ENCODE measurements around the gene MBOAT7. TPM values are rescaled to one million over a fixed set of nuclear protein-coding genes. Genes with fewer than 3 reads are reported as not detected.
"Not testable (repeated sequence)": the region's sequence is repeated elsewhere in the genome, so short reads cannot be mapped to it uniquely, and the experiment has no call there.

The MBOAT7 gene
- polyA plus RNA-seq, 1 donor from 2014 or later, result 16.1 TPM

DNA sequence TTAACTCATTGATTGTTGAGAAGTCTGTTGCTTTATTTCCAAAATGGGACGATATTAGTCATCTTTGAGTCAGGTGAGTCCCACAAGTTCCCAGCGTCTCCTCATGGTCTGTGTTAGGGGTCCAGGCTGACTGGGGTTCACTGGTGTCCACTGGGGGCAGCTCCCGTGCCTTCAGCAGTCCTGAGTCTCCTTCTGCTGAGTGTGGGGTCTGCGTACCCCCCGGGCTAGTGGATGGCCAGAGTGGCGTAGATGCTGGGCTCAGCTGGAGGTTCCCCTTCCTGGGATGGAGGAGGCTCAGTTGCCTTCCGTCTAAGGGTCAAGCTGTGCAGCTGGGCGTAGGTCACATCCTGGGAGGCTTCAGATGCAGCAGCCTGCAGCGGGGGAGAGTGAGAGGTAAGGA, 27.5 kb upstream of the MBOAT7 start:
- peaks cover 1% of the 10 kb centered on the region for H3K36me3 Mint-ChIP-seq
- H3K9me3 Mint-ChIP-seq, result peaks cover 0 to 3% (median 1%) of the 10 kb centered on the region in 3 donors
- no peak overlapping the region for H3K27ac Mint-ChIP-seq
- peaks cover 2% of the 10 kb centered on the region for H3K27me3 Mint-ChIP-seq
- H3K4me1 Mint-ChIP-seq, result peaks cover 0 to 1% (median 0%) of the 10 kb centered on the region in 3 donors
- H3K4me3 Mint-ChIP-seq, result peak overlapping the region in 1 of 4 donors; percentile 54

DNA sequence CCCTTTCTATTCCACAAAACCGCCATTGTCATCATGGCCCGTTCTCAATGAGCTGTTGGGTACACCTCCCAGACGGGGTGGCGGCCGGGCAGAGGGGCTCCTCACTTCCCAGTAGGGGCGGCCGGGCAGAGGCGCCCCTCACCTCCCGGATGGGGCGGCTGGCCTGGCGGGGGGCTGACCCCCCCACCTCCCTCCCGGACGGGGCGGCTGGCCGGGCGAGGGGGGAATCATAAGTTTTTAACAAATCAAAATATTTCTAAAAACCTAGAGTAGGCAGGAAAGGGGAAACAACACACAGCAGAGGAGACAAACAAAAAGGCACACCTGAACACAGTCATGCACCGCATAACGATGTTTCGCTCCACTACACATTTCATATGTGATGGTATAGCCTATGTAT, 25.4 kb upstream of the MBOAT7 start:
- not testable (repeated sequence) for H3K4me3 Mint-ChIP-seq, H3K27me3 Mint-ChIP-seq, H3K9me3 Mint-ChIP-seq, H3K36me3 Mint-ChIP-seq, H3K27ac Mint-ChIP-seq
- H3K4me1 Mint-ChIP-seq, result peaks cover 5 to 12% (median 8%) of the 10 kb centered on the region in 3 donors

DNA sequence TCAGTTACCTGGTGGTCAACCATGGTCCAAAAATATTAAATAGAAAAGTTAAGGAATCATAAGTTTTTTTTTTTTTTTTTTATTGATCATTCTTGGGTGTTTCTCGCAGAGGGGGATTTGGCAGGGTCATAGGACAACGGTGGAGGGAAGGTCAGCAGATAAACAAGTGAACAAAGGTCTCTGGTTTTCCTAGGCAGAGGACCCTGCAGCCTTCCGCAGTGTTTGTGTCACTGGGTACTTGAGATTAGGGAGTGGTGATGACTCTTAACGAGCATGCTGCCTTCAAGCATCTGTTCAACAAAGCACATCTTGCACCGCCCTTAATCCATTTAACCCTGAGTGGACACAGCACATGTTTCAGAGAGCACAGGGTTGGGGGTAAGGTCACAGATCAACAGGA, 24.8 kb upstream of the MBOAT7 start:
- H3K36me3 Mint-ChIP-seq, H3K4me3 Mint-ChIP-seq, H3K27me3 Mint-ChIP-seq, H3K9me3 Mint-ChIP-seq, H3K27ac Mint-ChIP-seq: not testable (repeated sequence)
- peaks cover 5 to 12% (median 10%) of the 10 kb centered on the region in 3 donors for H3K4me1 Mint-ChIP-seq

DNA sequence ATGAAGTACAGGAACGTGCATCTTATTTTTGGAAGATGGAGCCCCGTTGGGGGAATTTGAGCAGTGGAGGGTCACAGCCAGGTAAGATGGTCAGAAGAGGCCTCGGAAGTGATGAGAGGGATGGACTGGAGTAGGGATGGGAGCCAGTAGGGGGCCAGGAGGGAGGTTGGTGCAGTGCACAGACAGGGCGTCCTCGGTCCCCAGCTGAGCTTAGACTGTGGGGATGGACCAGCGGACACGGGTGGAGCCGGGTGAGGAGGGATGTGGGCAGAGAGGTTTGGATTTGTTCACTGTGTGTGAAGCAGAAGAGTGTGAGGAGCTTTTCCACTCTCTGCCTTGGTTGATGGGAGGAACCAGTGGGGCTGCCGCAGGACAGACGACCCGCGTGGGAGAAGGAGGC, 21.9 kb upstream of the MBOAT7 start:
- Mint-ChIP-seq H3K9me3 (peaks cover 0 to 3% (median 1%) of the 10 kb centered on the region in 3 donors), H3K4me1 (peaks cover 24 to 35% (median 25%) of the 10 kb centered on the region in 3 donors), H3K4me3 (peak overlapping the region in 2 of 4 donors; percentile 9 to 10), H3K27me3 (no peaks in the 10 kb centered on the region), H3K27ac (peak overlapping the region; percentile 7 to 79 (median 73)), H3K36me3 (peaks cover 1% of the 10 kb centered on the region)

DNA sequence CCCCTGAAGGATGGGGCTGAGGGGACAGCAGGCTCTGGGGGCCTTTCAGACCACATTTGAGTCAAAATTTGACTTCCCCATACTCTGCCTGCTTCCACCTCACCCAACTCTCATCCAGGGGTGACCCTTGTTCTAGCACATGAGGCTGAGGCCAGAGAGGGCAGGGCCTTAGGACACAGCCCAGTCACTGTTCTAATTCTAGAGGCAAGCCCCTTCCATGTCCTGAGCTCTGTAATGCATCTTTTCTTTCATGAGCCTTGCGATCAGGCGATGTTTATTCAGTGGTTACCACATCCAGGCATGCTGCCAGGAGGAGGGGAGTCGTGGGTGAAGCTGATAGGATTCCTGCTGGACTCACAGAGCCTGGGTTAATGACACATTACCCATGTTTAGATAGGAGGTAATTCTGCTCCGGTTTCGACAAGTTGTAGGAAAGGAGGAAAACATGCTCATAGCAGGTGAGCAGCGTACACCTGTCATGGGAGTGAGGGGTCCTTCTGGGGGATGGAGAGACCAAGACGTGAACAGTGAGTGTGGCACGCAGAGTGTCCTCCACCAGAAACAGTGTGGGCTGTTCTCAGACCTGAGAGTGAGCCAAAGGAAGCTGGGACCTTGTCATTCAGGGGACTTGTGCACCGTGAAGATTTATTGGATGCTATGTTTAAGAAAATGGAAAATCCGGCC, 20.6 kb upstream of the MBOAT7 start:
- peaks cover 1% of the 10 kb centered on the region for H3K36me3 Mint-ChIP-seq
- peaks cover 31 to 37% (median 34%) of the 10 kb centered on the region in 3 donors for H3K4me1 Mint-ChIP-seq
- peak overlapping the region in 1 of 4 donors; percentile 76 for H3K4me3 Mint-ChIP-seq
- peaks cover 0 to 3% (median 1%) of the 10 kb centered on the region in 3 donors for H3K9me3 Mint-ChIP-seq
- peak overlapping the region; percentile 7 to 76 (median 17) for H3K27ac Mint-ChIP-seq
- no peaks in the 10 kb centered on the region for H3K27me3 Mint-ChIP-seq

DNA sequence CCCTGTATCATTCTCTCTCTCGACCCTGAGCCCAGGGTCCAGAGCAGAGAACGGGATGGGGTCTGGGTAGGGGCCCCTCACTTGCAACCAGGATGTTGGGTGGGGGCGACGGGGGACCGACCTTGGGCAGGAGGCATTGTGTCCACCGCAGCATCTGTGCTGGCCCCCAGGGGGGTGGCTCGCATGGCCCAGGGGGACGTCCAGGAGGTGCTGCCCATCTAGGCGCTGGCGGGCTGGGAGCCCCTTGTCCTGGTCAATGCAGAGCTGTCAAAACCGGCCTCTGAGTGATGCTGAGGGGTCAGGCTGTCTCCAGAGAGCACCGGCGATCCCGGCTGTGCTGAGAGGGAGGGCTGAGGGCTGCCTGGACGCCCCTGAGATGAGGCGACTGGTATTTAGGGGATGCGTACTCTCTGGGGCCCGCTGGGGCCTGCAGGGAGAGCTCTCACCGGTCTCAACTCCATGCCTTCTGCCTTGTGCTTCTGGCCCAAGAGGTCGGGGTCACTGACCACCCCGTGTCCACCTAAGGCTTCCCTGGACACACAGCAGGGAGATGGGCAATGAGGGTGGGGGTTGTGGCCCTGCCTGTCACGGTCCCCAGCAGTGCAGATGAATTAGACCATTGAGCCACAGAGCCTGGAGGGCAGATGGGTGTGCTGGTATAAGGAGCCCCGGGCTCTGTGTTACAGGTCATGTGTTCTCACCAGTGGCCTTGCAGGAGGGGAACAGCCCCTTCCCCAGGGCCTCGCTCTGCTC, 19.9 kb upstream of the MBOAT7 start:
- H3K27me3 Mint-ChIP-seq, result no peaks in the 10 kb centered on the region
- peaks cover 8% of the 10 kb centered on the region for H3K36me3 Mint-ChIP-seq
- peak overlapping the region in 2 of 4 donors; percentile 76 to 82 for H3K4me3 Mint-ChIP-seq
- H3K4me1 Mint-ChIP-seq, result peaks cover 38 to 43% (median 40%) of the 10 kb centered on the region in 3 donors
- H3K9me3 Mint-ChIP-seq, result peaks cover 0 to 2% (median 1%) of the 10 kb centered on the region in 3 donors
- peak overlapping the region in 2 of 3 donors; percentile 17 to 94 for H3K27ac Mint-ChIP-seq

DNA sequence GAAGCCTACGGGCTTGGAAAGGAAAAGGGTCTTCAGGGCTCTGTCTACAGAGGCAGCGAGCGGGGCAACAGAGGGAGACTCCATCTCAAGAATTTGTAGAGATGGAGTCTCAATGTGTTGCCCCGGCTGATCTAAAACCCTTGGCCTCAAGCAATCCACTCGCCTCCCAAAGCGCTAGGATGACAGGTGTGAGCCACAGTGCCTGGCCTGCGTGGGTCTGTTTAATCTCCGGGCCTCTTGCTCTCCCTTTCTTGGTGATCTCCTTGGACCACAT, 19.3 kb upstream of the MBOAT7 start:
- Mint-ChIP-seq H3K4me3 (peak overlapping the region in 3 of 4 donors; percentile 69 to 82 (median 82)), H3K9me3 (no peaks in the 10 kb centered on the region), H3K4me1 (peaks cover 38 to 47% (median 44%) of the 10 kb centered on the region in 3 donors), H3K27ac (peak overlapping the region; percentile 83 to 94 (median 93)), H3K36me3 (peaks cover 8% of the 10 kb centered on the region), H3K27me3 (no peaks in the 10 kb centered on the region)

DNA sequence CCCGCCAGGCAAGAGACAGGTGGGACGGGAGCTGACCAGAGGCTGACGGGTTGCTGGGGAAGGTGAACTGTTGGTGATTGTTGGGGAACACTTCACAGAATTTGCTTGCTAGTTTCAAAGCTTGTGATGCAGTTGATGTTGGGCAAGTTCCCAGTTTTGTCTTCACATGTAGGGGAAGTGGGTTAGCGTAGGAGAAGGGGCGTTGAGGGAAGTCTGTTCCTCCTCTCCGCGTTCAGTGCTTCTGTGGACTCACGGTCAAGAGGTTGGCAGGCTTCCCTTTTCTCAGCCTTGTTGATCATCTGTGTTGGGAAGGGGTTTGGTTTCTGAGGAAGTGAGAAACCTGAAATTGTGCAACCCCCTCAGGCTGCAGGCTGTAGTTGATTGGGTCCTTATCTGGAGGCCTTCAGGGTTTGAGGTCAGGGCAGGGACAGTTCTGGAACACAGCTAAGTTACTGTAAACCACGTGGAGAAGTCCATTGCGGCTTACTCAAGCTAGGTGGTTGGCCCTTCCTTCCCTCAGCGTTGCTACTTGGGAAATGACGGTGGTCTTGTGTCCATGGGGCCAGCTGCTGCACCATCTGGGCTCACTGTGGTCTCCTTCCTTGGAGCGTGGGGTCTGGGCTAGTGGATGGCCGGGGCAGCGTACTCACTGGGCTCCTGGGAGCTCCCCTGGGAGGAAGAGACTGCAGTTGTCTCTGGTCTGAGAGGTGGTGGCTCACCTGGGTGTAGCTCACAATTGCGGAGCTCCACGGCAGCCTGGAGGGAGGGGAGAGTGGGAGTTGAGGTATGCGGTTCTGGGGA, 18.8 kb upstream of the MBOAT7 start:
- Mint-ChIP-seq H3K27me3 (no peaks in the 10 kb centered on the region), H3K9me3 (no peaks in the 10 kb centered on the region), H3K4me1 (peaks cover 40 to 51% (median 49%) of the 10 kb centered on the region in 3 donors), H3K27ac (peak overlapping the region; percentile 83 to 94 (median 93)), H3K36me3 (peaks cover 11% of the 10 kb centered on the region), H3K4me3 (peak overlapping the region in 3 of 4 donors; percentile 75 to 82 (median 82))

DNA sequence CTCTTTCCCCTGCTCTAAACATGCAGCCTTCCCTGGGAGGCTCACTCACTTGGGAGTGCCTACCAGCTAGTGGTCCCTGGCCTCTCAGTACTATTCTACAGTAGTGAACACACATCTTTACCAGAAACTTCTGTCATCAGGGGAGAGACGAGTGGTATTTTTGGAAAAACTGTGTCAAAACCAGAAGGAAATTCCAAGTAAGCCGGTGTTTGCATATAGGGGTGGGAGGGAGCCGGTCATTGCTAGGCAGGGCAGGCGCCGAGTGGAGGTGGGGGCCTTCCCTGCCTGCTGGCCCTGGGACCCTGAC, 18.2 kb upstream of the MBOAT7 start:
- H3K4me1 Mint-ChIP-seq, result peaks cover 46 to 57% (median 54%) of the 10 kb centered on the region in 3 donors
- H3K36me3 Mint-ChIP-seq, result peaks cover 16% of the 10 kb centered on the region
- H3K27me3 Mint-ChIP-seq, result no peaks in the 10 kb centered on the region
- peak overlapping the region; percentile 8 to 82 (median 66) for H3K4me3 Mint-ChIP-seq
- H3K27ac Mint-ChIP-seq, result peak overlapping the region; percentile 83 to 94 (median 93)
- no peaks in the 10 kb centered on the region for H3K9me3 Mint-ChIP-seq

DNA sequence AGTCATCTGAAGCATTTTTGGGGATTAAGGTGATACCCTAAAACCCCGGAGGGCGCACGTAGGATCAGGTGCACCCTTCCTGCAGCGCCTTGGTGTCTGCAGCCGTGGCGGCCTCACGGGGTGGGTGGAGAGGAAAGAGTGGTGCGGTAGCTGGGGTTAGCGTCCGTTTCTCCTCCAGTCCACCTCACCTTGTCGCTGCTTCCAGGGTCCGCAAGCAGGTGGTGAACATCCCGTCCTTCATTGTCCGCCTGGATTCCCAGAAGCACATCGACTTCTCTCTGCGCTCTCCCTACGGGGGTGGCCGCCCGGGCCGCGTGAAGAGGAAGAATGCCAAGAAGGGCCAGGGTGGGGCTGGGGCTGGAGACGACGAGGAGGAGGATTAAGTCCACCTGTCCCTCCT, 17.8 kb upstream of the MBOAT7 start:
- Mint-ChIP-seq H3K4me1 (peaks cover 50 to 61% (median 58%) of the 10 kb centered on the region in 3 donors), H3K36me3 (peaks cover 18% of the 10 kb centered on the region), H3K4me3 (peak overlapping the region in 2 of 4 donors; percentile 82), H3K27ac (peak overlapping the region in 2 of 3 donors; percentile 59 to 94)
- H3K27me3 Mint-ChIP-seq, H3K9me3 Mint-ChIP-seq: not testable (repeated sequence)

DNA sequence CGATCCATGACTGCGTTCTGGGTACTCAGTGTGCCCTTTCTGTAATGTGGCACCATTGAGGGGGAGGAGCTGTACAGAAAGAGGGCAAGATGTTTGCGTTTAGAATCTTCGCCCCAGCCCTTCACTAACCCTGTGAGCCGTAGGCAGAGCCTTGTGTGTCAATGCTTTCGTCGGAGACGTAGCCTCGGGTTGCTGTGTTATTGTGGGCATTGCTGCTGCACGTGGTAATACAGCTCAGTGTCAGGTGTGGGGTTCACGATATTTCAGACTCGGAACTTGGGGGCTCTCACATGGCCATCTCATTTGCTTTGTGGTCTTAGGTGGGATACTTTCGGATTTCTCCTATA, 17.4 kb upstream of the MBOAT7 start:
- H3K4me1 Mint-ChIP-seq, result peaks cover 54 to 63% (median 62%) of the 10 kb centered on the region in 3 donors
- no peaks in the 10 kb centered on the region for H3K27me3 Mint-ChIP-seq
- peak overlapping the region in 2 of 3 donors; percentile 59 to 94 for H3K27ac Mint-ChIP-seq
- peak overlapping the region in 2 of 4 donors; percentile 12 to 24 for H3K4me3 Mint-ChIP-seq
- peaks cover 17% of the 10 kb centered on the region for H3K36me3 Mint-ChIP-seq
- H3K9me3 Mint-ChIP-seq, result no peaks in the 10 kb centered on the region

DNA sequence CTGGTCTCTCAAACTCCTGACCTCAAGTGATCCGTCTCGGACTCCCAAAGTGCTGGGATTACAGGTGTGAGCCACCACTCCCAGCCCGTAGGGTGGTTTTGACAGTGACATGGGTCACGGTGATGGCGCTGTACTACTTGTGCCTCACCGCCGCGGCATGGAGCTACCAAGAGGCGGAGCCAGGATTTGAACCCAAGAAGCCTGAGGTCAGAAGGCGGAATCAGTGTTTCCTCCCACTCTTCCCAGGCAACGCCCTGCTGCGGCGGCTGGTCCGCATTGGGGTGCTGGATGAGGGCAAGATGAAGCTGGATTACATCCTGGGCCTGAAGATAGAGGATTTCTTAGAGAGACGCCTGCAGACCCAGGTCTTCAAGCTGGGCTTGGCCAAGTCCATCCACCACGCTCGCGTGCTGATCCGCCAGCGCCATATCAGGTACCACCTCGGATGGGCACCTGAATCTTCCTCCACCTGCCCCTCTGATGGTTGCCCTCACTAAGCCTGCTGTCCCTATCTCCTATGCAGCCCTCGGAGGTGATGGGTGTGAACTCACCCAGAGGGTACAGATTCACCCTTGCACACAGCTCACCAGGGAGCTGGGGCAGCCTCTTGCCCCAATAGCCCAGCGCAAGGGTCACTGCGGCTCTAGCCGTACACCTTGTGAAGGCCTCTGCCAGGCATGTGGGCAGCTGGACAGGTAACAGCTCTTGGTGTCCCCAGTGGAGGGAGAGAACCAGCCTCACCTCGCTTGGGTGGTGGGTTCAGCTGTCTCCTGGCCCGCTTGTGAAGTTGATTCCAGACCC, 16.9 kb upstream of the MBOAT7 start:
- Mint-ChIP-seq H3K27ac (peak overlapping the region in 2 of 3 donors; percentile 48 to 96), H3K9me3 (no peaks in the 10 kb centered on the region), H3K27me3 (no peaks in the 10 kb centered on the region), H3K36me3 (peaks cover 17% of the 10 kb centered on the region), H3K4me1 (peaks cover 56 to 64% (median 63%) of the 10 kb centered on the region in 3 donors), H3K4me3 (peak overlapping the region in 3 of 4 donors; percentile 24 to 85 (median 48))

DNA sequence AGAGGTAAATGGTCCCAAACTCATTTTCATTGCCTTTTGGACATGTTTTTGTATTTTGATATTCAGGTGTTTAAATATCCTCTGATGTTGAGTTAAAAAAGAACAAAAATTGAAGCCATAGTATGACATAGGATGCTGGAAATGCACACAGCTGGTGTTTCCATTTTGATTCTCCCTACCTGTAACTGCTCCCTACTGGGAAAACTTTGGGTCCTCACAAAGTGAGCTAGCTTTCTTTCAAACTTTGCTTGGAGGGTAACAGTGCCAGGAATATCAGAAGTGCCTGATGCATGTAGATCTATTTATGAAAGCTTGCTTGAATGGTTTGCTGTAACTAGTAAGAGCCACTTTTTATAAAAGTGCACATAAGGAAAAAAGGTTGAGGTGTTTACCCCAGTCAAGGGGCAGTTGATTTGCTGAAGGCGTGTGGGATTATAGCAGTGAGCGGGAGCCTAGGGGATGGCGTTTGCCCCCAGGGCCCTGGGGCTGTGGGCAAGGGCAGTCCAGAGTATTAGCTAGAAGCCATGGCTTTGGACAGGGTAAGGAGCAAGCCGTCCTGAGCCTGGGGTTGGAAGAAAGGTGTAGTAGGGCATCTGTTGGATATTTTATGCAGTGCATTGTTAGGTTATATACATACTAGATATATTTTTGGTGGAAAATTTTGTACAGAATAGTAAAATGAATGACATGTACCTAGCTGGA, 15.5 kb upstream of the MBOAT7 start:
- Mint-ChIP-seq H3K4me1 (peaks cover 57 to 65% (median 60%) of the 10 kb centered on the region in 3 donors), H3K27me3 (no peaks in the 10 kb centered on the region), H3K27ac (peak overlapping the region in 1 of 3 donors; percentile 96), H3K9me3 (no peaks in the 10 kb centered on the region), H3K36me3 (peaks cover 17% of the 10 kb centered on the region), H3K4me3 (peak overlapping the region in 3 of 4 donors; percentile 73 to 97 (median 85))

DNA sequence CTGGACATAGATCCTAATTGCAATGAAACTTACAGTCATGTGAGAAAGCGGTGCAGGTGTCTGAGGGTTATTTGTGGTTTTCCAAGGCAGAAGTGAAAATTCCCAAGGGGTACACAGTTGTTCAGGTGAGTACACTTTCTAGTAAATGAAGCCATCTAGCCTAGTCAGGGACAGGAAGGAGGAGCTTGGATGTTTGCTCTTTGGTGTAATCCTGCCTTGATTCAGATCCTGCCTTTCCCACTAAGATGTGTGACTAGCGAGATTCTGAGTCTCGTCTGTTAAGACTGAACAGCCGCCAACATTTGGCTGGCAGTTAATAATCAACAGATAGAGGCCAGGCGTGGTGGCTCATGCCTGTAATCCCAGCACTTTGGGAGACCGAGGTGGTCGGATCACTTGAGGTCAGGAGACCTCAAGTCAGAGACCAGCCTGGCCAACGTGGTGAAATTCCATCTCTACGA, 13.8 kb upstream of the MBOAT7 start:
- Mint-ChIP-seq H3K27ac (peak overlapping the region; percentile 23 to 96 (median 88)), H3K4me1 (peaks cover 48 to 55% (median 54%) of the 10 kb centered on the region in 3 donors), H3K36me3 (peaks cover 17% of the 10 kb centered on the region), H3K9me3 (no peaks in the 10 kb centered on the region), H3K4me3 (peak overlapping the region; percentile 97 to 100 (median 99)), H3K27me3 (no peaks in the 10 kb centered on the region)

All from IgD-negative memory B cell (primary cell).